GM23248 (cell line): ENCODE results near the gene ANXA8.

ENCODE experiments used
- EZH2 ChIP-seq: fragments of 200-600 bp; sonication (generic); IDR thresholded peaks from 2 replicates; pipeline ENCODE4 v1.6.1; 2018; ENCODE audit warnings: antibody characterized with exemption, mild to moderate bottlenecking; ENCODE audit not compliant: insufficient read depth, poor library complexity, severe bottlenecking
- EZH2phosphoT487 ChIP-seq: fragments of 200-600 bp; sonication (generic); IDR thresholded peaks from 2 replicates; pipeline ENCODE4 v1.6.1; 2018; ENCODE audit warnings: antibody characterized with exemption, moderate library complexity, mild to moderate bottlenecking, low read depth; ENCODE audit not compliant: insufficient read depth

DNA sequence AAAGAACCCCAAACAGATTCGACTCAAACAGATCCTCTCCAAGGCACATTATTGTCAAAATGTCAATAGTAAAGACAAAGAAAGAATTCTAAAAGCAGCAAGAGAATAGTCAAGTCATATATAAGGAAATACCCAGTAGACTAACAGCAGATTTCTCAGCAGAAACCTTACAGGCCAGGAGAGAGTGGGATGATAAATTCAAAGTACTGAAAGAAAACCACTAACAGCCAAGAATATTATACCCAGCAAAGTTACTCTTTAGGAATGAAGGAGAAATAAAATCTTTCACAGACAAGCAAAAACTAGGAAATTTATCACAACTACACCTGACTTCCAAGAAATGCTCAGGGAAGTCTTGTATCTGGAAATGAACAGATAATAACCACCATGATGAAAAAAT is 38.2 kb downstream of the ANXA8 start:
- TF ChIP-seq EZH2phosphoT487 (no peak), EZH2 (no peak)
